Vagina (tissue), 2 donors: ENCODE results near the gene SYNDIG1L. TPM values are rescaled to one million over a fixed set of nuclear protein-coding genes. Genes with fewer than 3 reads are reported as not detected.

ENCODE experiments used
- DNase-seq, 2 donors: peaks; one replicate each; pipeline ENCODE4 v3.0.0-alpha.2; 2017; ENCODE audit errors: extremely low spot score in 2 of 2
- H3K27ac ChIP-seq: fragments of 200-600 bp; sonication (generic); one replicate; pipeline ENCODE4 v1.5.1; 2019
- H3K27me3 ChIP-seq: fragments of 200-600 bp; sonication (generic); one replicate; pipeline ENCODE4 v1.5.1; 2019
- H3K36me3 ChIP-seq, 2 donors: fragments of 200-600 bp; sonication (generic); one replicate each; pipeline ENCODE4 v1.5.1; 2017 to 2019
- H3K4me1 ChIP-seq: fragments of 200-600 bp; sonication (generic); one replicate; pipeline ENCODE4 v1.5.1; 2019
- H3K4me3 ChIP-seq, 2 donors: fragments of 200-600 bp; sonication (generic); 1 replicate in 1 of 2; 2 replicates in 1 of 2; pipeline ENCODE4 v1.5.1; 2016 to 2019
- H3K9me3 ChIP-seq: fragments of 200-600 bp; sonication (generic); one replicate; pipeline ENCODE4 v1.5.1; 2019
- POLR2A ChIP-seq, 2 donors: fragments of 450-650 bp; IDR thresholded peaks; one replicate each; pipeline ENCODE4 v1.6.1; 2017; ENCODE audit warnings: antibody characterized with exemption in 2 of 2, mild to moderate bottlenecking in 2 of 2, moderate library complexity in 2 of 2
- POLR2AphosphoS5 ChIP-seq, 2 donors: sonication (generic); formaldehyde crosslinking; IDR thresholded peaks; one replicate each; pipeline ENCODE4 v1.9.0; 2017; ENCODE audit warnings: antibody characterized with exemption in 2 of 2, mild to moderate bottlenecking in 2 of 2, low read depth in 1 of 2; ENCODE audit not compliant: insufficient read depth in 1 of 2
- intact Hi-C: fragments of 100-400 bp; cut with DNase I; formaldehyde crosslinking; loops from one replicate; pipeline ENCODE4 v1.15.1; 2023
- total RNA-seq: library from RNA; depleted of rRNA; stranded (reverse); fragments of >200 nt; gene quantifications from one replicate; pipeline ENCODE4 v1.2.3, GENCODE V29; 2016
- TF ChIP-seq, protein P1 (sequence below), 3 experiments: fragments of 450-650 bp in 2 of 3; fragments of 200-600 bp in 1 of 3; sonication (generic) in 1 of 3; IDR thresholded peaks; one replicate each; pipeline ENCODE4 v1.5.1; 2017 to 2019; ENCODE audit warnings: antibody characterized with exemption in 3 of 3, mild to moderate bottlenecking in 2 of 3, moderate library complexity in 2 of 3

The SYNDIG1L gene
- total RNA-seq, 1 donor from 2014 or later, result not detected

DNA sequence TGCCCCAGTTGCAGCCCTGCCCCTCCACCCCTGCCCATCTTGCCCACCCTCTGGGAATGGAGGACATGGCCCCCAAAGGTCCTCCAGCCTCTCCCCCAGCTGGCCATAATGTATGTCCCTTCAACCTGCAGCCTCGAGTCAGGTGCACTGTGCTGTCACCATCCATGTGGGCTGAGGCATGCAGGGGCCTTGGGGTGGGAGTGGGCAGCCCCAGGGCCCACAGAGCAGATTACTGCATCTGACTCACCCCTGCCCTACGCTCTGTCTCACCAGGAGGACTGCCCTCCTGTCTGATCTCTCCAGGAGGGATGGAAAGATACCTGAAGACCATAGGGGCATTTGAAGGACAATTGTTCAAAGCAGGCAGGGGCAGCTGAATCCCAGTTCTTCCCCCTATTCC is 13.3 kb downstream of the SYNDIG1L start:
- no peak for DNase-seq
- no peaks in the 10 kb centered on the region for H3K9me3 ChIP-seq
- H3K4me1 ChIP-seq, result no peaks in the 10 kb centered on the region
- H3K27ac ChIP-seq, result no peak overlapping the region
- TF ChIP-seq, protein P1, sequence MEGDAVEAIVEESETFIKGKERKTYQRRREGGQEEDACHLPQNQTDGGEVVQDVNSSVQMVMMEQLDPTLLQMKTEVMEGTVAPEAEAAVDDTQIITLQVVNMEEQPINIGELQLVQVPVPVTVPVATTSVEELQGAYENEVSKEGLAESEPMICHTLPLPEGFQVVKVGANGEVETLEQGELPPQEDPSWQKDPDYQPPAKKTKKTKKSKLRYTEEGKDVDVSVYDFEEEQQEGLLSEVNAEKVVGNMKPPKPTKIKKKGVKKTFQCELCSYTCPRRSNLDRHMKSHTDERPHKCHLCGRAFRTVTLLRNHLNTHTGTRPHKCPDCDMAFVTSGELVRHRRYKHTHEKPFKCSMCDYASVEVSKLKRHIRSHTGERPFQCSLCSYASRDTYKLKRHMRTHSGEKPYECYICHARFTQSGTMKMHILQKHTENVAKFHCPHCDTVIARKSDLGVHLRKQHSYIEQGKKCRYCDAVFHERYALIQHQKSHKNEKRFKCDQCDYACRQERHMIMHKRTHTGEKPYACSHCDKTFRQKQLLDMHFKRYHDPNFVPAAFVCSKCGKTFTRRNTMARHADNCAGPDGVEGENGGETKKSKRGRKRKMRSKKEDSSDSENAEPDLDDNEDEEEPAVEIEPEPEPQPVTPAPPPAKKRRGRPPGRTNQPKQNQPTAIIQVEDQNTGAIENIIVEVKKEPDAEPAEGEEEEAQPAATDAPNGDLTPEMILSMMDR (IDR thresholded peaks at IDR 0.05), result no peak
- H3K36me3 ChIP-seq, result no peaks in the 10 kb centered on the region
- intact Hi-C loops, result no loop called here
- no peak overlapping the region for H3K4me3 ChIP-seq
- H3K27me3 ChIP-seq, result no peaks in the 10 kb centered on the region

DNA sequence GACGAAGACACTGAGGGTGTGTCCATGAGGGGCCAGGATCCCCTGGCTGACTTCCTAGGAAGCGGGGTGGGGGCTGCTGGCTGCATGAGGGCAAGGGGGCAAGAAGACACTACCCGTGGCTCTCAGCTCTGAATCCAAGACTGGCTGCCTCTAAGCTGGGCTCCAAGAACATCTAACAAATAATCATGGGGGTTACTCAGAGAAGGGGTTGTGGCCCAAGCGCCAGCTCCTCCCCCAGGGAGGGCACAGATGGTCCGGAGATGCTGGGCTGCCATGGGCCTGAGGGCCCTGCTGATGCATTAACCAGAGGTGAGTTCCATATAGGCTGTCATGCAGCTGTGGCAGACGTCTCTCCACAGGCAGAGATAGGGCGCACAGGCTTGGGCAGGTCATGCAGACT is 14.3 kb downstream of the SYNDIG1L start:
- Histone ChIP-seq H3K4me1 (no peaks in the 10 kb centered on the region), H3K9me3 (no peaks in the 10 kb centered on the region), H3K36me3 (no peaks in the 10 kb centered on the region), H3K27ac (no peak overlapping the region), H3K27me3 (no peaks in the 10 kb centered on the region), H3K4me3 (no peak overlapping the region)
- TF ChIP-seq POLR2AphosphoS5 (IDR thresholded peaks at IDR 0.05; ENCODE audit: insufficient read depth in 1 of 2, low read depth in 1 of 2), result no peak
- TF ChIP-seq, protein P1 (IDR thresholded peaks at IDR 0.05), result no peak
- no peak for TF ChIP-seq POLR2A (IDR thresholded peaks at IDR 0.05)
- no peak for DNase-seq
- intact Hi-C loops, result no loop called here

DNA sequence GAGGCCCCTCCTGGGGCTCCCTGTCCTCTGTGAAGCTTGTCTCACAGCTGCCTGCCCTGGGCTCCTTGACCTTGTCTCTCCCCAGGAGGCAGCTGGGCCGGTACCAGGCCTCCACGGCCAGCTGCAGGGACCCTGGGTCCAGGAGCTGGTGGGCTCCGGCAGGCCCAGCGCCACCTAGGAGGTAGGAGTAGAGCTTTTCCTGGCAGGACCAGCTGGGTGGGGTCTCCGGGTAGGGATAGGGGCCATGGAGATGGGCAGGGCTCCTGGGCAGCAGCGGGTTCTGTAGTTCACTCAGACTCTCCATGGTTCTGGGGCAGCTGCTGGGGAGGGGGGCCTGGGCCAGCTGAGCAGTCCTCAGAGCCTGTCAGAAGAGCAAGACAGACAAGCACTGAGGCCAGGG is 16.6 kb downstream of the SYNDIG1L start:
- no peaks in the 10 kb centered on the region for H3K27me3 ChIP-seq
- H3K9me3 ChIP-seq, result no peaks in the 10 kb centered on the region
- intact Hi-C loops, result no loop called here
- H3K4me1 ChIP-seq, result no peaks in the 10 kb centered on the region
- TF ChIP-seq POLR2AphosphoS5 (IDR thresholded peaks at IDR 0.05; ENCODE audit: insufficient read depth in 1 of 2, low read depth in 1 of 2), result no peak
- TF ChIP-seq, protein P1 (IDR thresholded peaks at IDR 0.05), result no peak
- TF ChIP-seq POLR2A (IDR thresholded peaks at IDR 0.05), result no peak
- no peak for DNase-seq
- H3K4me3 ChIP-seq, result no peak overlapping the region
- H3K27ac ChIP-seq, result no peak overlapping the region
- no peaks in the 10 kb centered on the region for H3K36me3 ChIP-seq

DNA sequence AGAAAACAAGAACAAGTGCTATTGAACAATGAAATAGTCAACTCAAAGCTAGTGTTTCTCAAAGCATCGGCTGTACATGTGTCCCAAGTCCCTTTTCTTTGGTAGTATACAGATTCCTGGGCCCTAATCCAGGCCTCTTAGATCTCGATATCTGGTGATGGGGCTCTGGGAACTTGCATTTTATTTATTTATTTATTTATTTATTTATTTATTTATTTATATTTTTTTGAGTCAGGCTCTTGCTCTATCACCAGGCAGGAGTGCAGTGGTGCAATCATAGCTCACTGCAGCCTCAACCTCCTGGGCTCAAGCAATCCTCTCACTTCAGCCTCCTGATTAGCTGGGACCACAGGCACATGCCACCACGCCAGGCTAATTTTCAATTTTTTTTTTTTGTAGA is 17.1 kb downstream of the SYNDIG1L start:
- no peak overlapping the region for H3K27ac ChIP-seq
- TF ChIP-seq POLR2A (IDR thresholded peaks at IDR 0.05) (no peak), POLR2AphosphoS5 (IDR thresholded peaks at IDR 0.05; ENCODE audit: insufficient read depth in 1 of 2, low read depth in 1 of 2) (no peak)
- TF ChIP-seq, protein P1 (IDR thresholded peaks at IDR 0.05), result no peak
- DNase-seq, result no peak
- no peaks in the 10 kb centered on the region for H3K4me1 ChIP-seq
- H3K9me3 ChIP-seq, result no peaks in the 10 kb centered on the region
- intact Hi-C loops, result no loop called here
- H3K27me3 ChIP-seq, result no peaks in the 10 kb centered on the region
- no peaks in the 10 kb centered on the region for H3K36me3 ChIP-seq
- no peak overlapping the region for H3K4me3 ChIP-seq

DNA sequence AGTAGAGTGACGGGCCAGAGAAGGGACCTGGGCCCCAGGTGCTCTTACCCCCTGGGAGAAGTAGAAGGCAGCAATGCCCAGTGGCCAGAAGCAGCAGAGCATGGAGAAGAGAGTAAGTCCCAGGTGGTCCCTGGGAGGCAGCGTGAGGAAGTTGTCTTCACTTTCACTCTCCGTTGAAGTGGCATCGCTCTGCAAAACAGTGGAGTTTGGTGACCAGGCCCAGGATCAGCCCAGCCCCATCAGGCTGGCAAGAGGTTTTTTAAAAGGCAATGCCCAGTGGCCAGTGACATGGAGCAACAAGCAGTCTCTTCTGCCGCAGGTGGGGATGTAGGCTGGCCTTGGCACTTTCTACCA is 18.2 kb downstream of the SYNDIG1L start:
- no peaks in the 10 kb centered on the region for H3K27me3 ChIP-seq
- intact Hi-C loops, result no loop called here

More for the DNA sequence above, 18.2 kb downstream of the SYNDIG1L start:
- Histone ChIP-seq H3K27ac (no peak overlapping the region), H3K4me1 (no peaks in the 10 kb centered on the region), H3K4me3 (no peak overlapping the region), H3K9me3 (no peaks in the 10 kb centered on the region), H3K36me3 (no peaks in the 10 kb centered on the region)
- DNase-seq, result no peak
- no peak for TF ChIP-seq POLR2A (IDR thresholded peaks at IDR 0.05)
- TF ChIP-seq, protein P1 (IDR thresholded peaks at IDR 0.05), result no peak
- no peak for TF ChIP-seq POLR2AphosphoS5 (IDR thresholded peaks at IDR 0.05; ENCODE audit: insufficient read depth in 1 of 2, low read depth in 1 of 2)
